ENCODE results near the gene JARID2.

JARID2 gene

GRCh38 chr6:15436451-15436850, 190.6 kb downstream of the JARID2 start:
- Histone ChIP-seq H3K9ac (ENCODE audit: low read length) (no peak overlapping the region), H2AFZ (ENCODE audit: low read length) (no peak overlapping the region), H3K4me3 (ENCODE audit: low read depth, low read length, poor library complexity, severe bottlenecking) (no peak overlapping the region), H3K4me2 (ENCODE audit: low read length) (no peak overlapping the region), H3K9me3 (ENCODE audit: low read length) (no peaks in the 10 kb centered on the region), H3K4me1 (ENCODE audit: insufficient read depth, low read length, severe bottlenecking) (no peaks in the 10 kb centered on the region), H3K27ac (ENCODE audit: low read depth, low read length, poor library complexity, severe bottlenecking) (no peak overlapping the region), H3K27me3 (ENCODE audit: insufficient read depth, low read length) (no peaks in the 10 kb centered on the region), H3K36me3 (ENCODE audit: insufficient read depth, low read length) (no peaks in the 10 kb centered on the region), H3K79me2 (ENCODE audit: insufficient read depth, low read length) (no peaks in the 10 kb centered on the region), H4K20me1 (ENCODE audit: insufficient read depth, low read length) (0 out of 2 replicates have a peak, but pooled peaks cover 2% of the 10 kb centered on the region), H3K9me2 (ENCODE audit: low read depth, low read length) (no peaks in the 10 kb centered on the region), H3F3A (ENCODE audit: insufficient read depth, low read length) (no peaks in the 10 kb centered on the region)
- TF ChIP-seq EZH2 (IDR thresholded peaks at IDR 0.05; ENCODE audit: borderline replicate concordance, low read length) (no peak), CTCF (IDR thresholded peaks at IDR 0.05; ENCODE audit: low read length) (no peak)

GRCh38 chr6:15437090-15437635, 191.3 kb downstream of the JARID2 start:
- Histone ChIP-seq H3K4me2 (ENCODE audit: low read length) (no peak overlapping the region), H4K20me1 (ENCODE audit: insufficient read depth, low read length) (0 out of 2 replicates have a peak, but pooled peaks cover 2% of the 10 kb centered on the region)

GRCh38 chr6:15439410-15440025, 193.6 kb downstream of the JARID2 start:
- H3F3A ChIP-seq (ENCODE audit: insufficient read depth, low read length) = no peaks in the 10 kb centered on the region
- no peak overlapping the region for H3K4me3 ChIP-seq (ENCODE audit: low read depth, low read length, poor library complexity, severe bottlenecking)
- no peak overlapping the region for H3K27ac ChIP-seq (ENCODE audit: low read depth, low read length, poor library complexity, severe bottlenecking)
- H3K9me3 ChIP-seq (ENCODE audit: low read length) = no peaks in the 10 kb centered on the region
- TF ChIP-seq CTCF (IDR thresholded peaks at IDR 0.05; ENCODE audit: low read length) = no peak
- no peak for TF ChIP-seq EZH2 (IDR thresholded peaks at IDR 0.05; ENCODE audit: borderline replicate concordance, low read length)
- no peaks in the 10 kb centered on the region for H3K79me2 ChIP-seq (ENCODE audit: insufficient read depth, low read length)
- H2AFZ ChIP-seq (ENCODE audit: low read length) = no peak overlapping the region
- H3K4me1 ChIP-seq (ENCODE audit: insufficient read depth, low read length, severe bottlenecking) = no peaks in the 10 kb centered on the region
- H3K4me2 ChIP-seq (ENCODE audit: low read length) = no peak overlapping the region
- H3K36me3 ChIP-seq (ENCODE audit: insufficient read depth, low read length) = no peaks in the 10 kb centered on the region
- H3K27me3 ChIP-seq (ENCODE audit: insufficient read depth, low read length) = no peaks in the 10 kb centered on the region
- no peak overlapping the region for H3K9ac ChIP-seq (ENCODE audit: low read length)
- H3K9me2 ChIP-seq (ENCODE audit: low read depth, low read length) = no peaks in the 10 kb centered on the region
- H4K20me1 ChIP-seq (ENCODE audit: insufficient read depth, low read length) = 0 out of 2 replicates have a peak, but pooled peaks cover 2% of the 10 kb centered on the region

More at GRCh38 chr6:15437090-15437635, 191.3 kb downstream of the JARID2 start:
- Histone ChIP-seq H3K9me2 (ENCODE audit: low read depth, low read length) (no peaks in the 10 kb centered on the region), H3K79me2 (ENCODE audit: insufficient read depth, low read length) (no peaks in the 10 kb centered on the region), H3K27ac (ENCODE audit: low read depth, low read length, poor library complexity, severe bottlenecking) (no peak overlapping the region), H3K4me1 (ENCODE audit: insufficient read depth, low read length, severe bottlenecking) (no peaks in the 10 kb centered on the region), H3K9ac (ENCODE audit: low read length) (no peak overlapping the region), H3K9me3 (ENCODE audit: low read length) (no peaks in the 10 kb centered on the region), H3F3A (ENCODE audit: insufficient read depth, low read length) (no peaks in the 10 kb centered on the region), H3K36me3 (ENCODE audit: insufficient read depth, low read length) (no peaks in the 10 kb centered on the region), H3K4me3 (ENCODE audit: low read depth, low read length, poor library complexity, severe bottlenecking) (no peak overlapping the region), H3K27me3 (ENCODE audit: insufficient read depth, low read length) (no peaks in the 10 kb centered on the region), H2AFZ (ENCODE audit: low read length) (no peak overlapping the region)
- TF ChIP-seq EZH2 (IDR thresholded peaks at IDR 0.05; ENCODE audit: borderline replicate concordance, low read length) = no peak
- TF ChIP-seq CTCF (IDR thresholded peaks at IDR 0.05; ENCODE audit: low read length) = no peak

Measured in OCI-LY1 (cell line).